Spleen (tissue), 7 donors: Measurements from ENCODE around the gene KLHL9.

Experiments
- POLR2A ChIP-seq, 3 donors: fragments of 450-650 bp; IDR thresholded peaks; one replicate each; pipeline ENCODE4 v1.5.1; 2017; ENCODE audit warnings: antibody characterized with exemption in 3 of 3, mild to moderate bottlenecking in 1 of 3
- POLR2AphosphoS5 ChIP-seq, 3 donors: sonication (generic); formaldehyde crosslinking; IDR thresholded peaks; one replicate each; pipeline ENCODE4 v1.5.1; 2017; ENCODE audit warnings: antibody characterized with exemption in 3 of 3
- TF ChIP-seq, protein P1 (sequence below), 11 experiments: fragments of 200-600 bp in 7 of 11; fragments of 450-650 bp in 4 of 11; sonication (generic) in 4 of 11; IDR thresholded peaks in 8 of 11; conservative IDR thresholded peaks in 3 of 11; 1 replicate in 7 of 11; 2 replicates in 4 of 11; pipeline versions ENCODE4 v1.4.0 to v1.8.0; 2016 to 2021; ENCODE audit warnings: antibody characterized with exemption in 11 of 11, inconsistent platforms in 4 of 11, mild to moderate bottlenecking in 1 of 11
- donor health status: DM: no; HTN: no; CAD: no; lungs with moderate emphysema.
- donor health status: DM: no; HTN: no; CAD: no.
- donor health status: DM: no; HTN: no; CAD: no.

DNA sequence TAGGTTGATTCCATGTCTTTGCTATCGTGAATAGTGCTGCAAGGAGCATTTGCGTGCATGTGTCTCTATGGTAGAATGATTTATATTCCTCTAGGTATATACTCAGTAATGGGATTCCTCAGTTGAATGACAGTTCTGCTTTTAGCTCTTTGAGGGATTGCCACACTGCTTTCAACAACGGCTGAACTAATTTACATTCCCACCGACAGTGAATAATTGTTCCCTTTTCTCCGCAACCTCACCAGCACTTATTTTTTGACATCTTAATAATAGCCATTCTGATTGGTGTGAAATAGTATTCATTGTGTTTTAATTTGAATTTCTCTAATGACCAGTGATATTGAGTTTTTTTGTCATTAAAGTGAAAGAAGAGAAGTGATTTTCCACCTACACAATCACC, 48.5 kb downstream of the KLHL9 start:
- TF ChIP-seq, protein P1, sequence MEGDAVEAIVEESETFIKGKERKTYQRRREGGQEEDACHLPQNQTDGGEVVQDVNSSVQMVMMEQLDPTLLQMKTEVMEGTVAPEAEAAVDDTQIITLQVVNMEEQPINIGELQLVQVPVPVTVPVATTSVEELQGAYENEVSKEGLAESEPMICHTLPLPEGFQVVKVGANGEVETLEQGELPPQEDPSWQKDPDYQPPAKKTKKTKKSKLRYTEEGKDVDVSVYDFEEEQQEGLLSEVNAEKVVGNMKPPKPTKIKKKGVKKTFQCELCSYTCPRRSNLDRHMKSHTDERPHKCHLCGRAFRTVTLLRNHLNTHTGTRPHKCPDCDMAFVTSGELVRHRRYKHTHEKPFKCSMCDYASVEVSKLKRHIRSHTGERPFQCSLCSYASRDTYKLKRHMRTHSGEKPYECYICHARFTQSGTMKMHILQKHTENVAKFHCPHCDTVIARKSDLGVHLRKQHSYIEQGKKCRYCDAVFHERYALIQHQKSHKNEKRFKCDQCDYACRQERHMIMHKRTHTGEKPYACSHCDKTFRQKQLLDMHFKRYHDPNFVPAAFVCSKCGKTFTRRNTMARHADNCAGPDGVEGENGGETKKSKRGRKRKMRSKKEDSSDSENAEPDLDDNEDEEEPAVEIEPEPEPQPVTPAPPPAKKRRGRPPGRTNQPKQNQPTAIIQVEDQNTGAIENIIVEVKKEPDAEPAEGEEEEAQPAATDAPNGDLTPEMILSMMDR (IDR thresholded peaks at IDR 0.05 in 8 of 11, conservative IDR thresholded peaks at IDR 0.05 in 3 of 11): no peak
- TF ChIP-seq POLR2A (IDR thresholded peaks at IDR 0.05) (no peak), POLR2AphosphoS5 (IDR thresholded peaks at IDR 0.05) (no peak)
